ENCODE data around the gene SYT13.

SYT13 gene

GRCh38 chr11:45285930-45286632, at the start of gene SYT13:
Gene SYT13, minus strand, starts transcription at chr11:45286341. Its CDS starts 134 bp downstream, at chr11:45286207.
- no peak within 1 kb of the TSS for H3K9ac ChIP-seq (ENCODE audit: low read depth, low read length)
- H3K4me3 ChIP-seq (ENCODE audit: low read depth in 1 of 2, low read length in 2 of 2), result no peak within 1 kb of the TSS

GRCh38 chr11:45335434-45335833, 49.3 kb upstream of the SYT13 start:
- Histone ChIP-seq H3K9ac (ENCODE audit: low read depth, low read length) (no peak overlapping the region), H2AFZ (ENCODE audit: low read depth, low read length) (no peak overlapping the region), H3K79me2 (ENCODE audit: insufficient read depth, low read length) (no peaks in the 10 kb centered on the region), H3K4me3 (ENCODE audit: low read depth in 1 of 2, low read length in 2 of 2) (no peak overlapping the region), H3K4me1 (ENCODE audit: insufficient read depth, low read length) (peaks cover 7% of the 10 kb centered on the region), H3K36me3 (ENCODE audit: insufficient read depth, low read length) (no peaks in the 10 kb centered on the region), H3K27ac (ENCODE audit: low read length) (no peak overlapping the region), H3K4me2 (ENCODE audit: insufficient read depth, low read length) (no peak overlapping the region), H4K20me1 (ENCODE audit: insufficient read depth, low read length) (0 out of 2 replicates have a peak, but pooled peaks cover 5% of the 10 kb centered on the region), H3K27me3 (ENCODE audit: insufficient read depth, low read length, poor library complexity) (no peaks in the 10 kb centered on the region), H3K9me3 (ENCODE audit: insufficient read depth, low read length, severe bottlenecking) (no peaks in the 10 kb centered on the region)
- DNase-seq (no peak), ATAC-seq (ENCODE audit: insufficient read depth, low read depth) (no peak)
- no peak for TF ChIP-seq EZH2 (IDR thresholded peaks at IDR 0.05; ENCODE audit: borderline replicate concordance, low read depth, low read length, severe bottlenecking)
- no peak for TF ChIP-seq CTCF (IDR thresholded peaks at IDR 0.05; ENCODE audit: borderline replicate concordance, extremely low read depth, low read length, poor library complexity, severe bottlenecking)

More at GRCh38 chr11:45285930-45286632, at the start of gene SYT13:
- Histone ChIP-seq H3K27ac (ENCODE audit: low read length) (no peak within 1 kb of the TSS), H2AFZ (ENCODE audit: low read depth, low read length) (no peak within 1 kb of the TSS), H4K20me1 (ENCODE audit: insufficient read depth, low read length) (no peaks in the 10 kb centered on the region), H3K79me2 (ENCODE audit: insufficient read depth, low read length) (no peaks in the 10 kb centered on the region), H3K27me3 (ENCODE audit: insufficient read depth, low read length, poor library complexity) (peaks cover 11% of the 10 kb centered on the region), H3K4me2 (ENCODE audit: insufficient read depth, low read length) (no peak within 1 kb of the TSS), H3K36me3 (ENCODE audit: insufficient read depth, low read length) (no peaks in the 10 kb centered on the region), H3K9me3 (ENCODE audit: insufficient read depth, low read length, severe bottlenecking) (no peaks in the 10 kb centered on the region), H3K4me1 (ENCODE audit: insufficient read depth, low read length) (no peaks in the 10 kb centered on the region)
- ATAC-seq (ENCODE audit: insufficient read depth, low read depth), result no peak
- DNase-seq, result no peak
- TF ChIP-seq CTCF (IDR thresholded peaks at IDR 0.05; ENCODE audit: borderline replicate concordance, extremely low read depth, low read length, poor library complexity, severe bottlenecking) (no peak), EZH2 (IDR thresholded peaks at IDR 0.05; ENCODE audit: borderline replicate concordance, low read depth, low read length, severe bottlenecking) (no peak)

- H3K27me3 ChIP-seq (ENCODE audit: insufficient read depth, low read length, poor library complexity), result no peaks in the 10 kb centered on the region
- no peak overlapping the region for H3K27ac ChIP-seq (ENCODE audit: low read length)
- no peaks in the 10 kb centered on the region for H3K36me3 ChIP-seq (ENCODE audit: insufficient read depth, low read length)
- H3K79me2 ChIP-seq (ENCODE audit: insufficient read depth, low read length), result no peaks in the 10 kb centered on the region
- DNase-seq (no peak), ATAC-seq (ENCODE audit: insufficient read depth, low read depth) (no peak)
- H3K4me3 ChIP-seq (ENCODE audit: low read depth in 1 of 2, low read length in 2 of 2), result no peak overlapping the region
- peaks cover under 1% of the 10 kb centered on the region for H3K4me1 ChIP-seq (ENCODE audit: insufficient read depth, low read length)
- no peak overlapping the region for H3K4me2 ChIP-seq (ENCODE audit: insufficient read depth, low read length)
- H2AFZ ChIP-seq (ENCODE audit: low read depth, low read length), result no peak overlapping the region
- H4K20me1 ChIP-seq (ENCODE audit: insufficient read depth, low read length), result 0 out of 2 replicates have a peak, but pooled peaks cover 5% of the 10 kb centered on the region
- no peak overlapping the region for H3K9ac ChIP-seq (ENCODE audit: low read depth, low read length)
- no peak for TF ChIP-seq CTCF (IDR thresholded peaks at IDR 0.05; ENCODE audit: borderline replicate concordance, extremely low read depth, low read length, poor library complexity, severe bottlenecking)
- TF ChIP-seq EZH2 (IDR thresholded peaks at IDR 0.05; ENCODE audit: borderline replicate concordance, low read depth, low read length, severe bottlenecking), result no peak
- H3K9me3 ChIP-seq (ENCODE audit: insufficient read depth, low read length, severe bottlenecking), result no peaks in the 10 kb centered on the region
Measured at GRCh38 chr11:45334836-45335235, 48.7 kb upstream of the SYT13 start.

All from DND-41 (cell line).